HepG2 (cell line): Measurements from ENCODE around the gene BCL2A1. TPM values are rescaled to one million over a fixed set of nuclear protein-coding genes. Genes with fewer than 3 reads are reported as not detected.

Experiments
- ARID3A ChIP-seq: IDR thresholded peaks from 2 replicates; pipeline ENCODE4 v1.6.1; 2012; ENCODE audit warnings: low read depth, low read length, improper control_type of control experiment
- CBX5 ChIP-seq: sonication (generic); formaldehyde crosslinking; IDR thresholded peaks from 2 replicates; pipeline ENCODE4 v1.4.0; 2020; ENCODE audit warnings: missing genetic modification reagents, borderline replicate concordance
- CHD4 ChIP-seq: fragments of 200-600 bp; sonication (generic); IDR thresholded peaks from 2 replicates; pipeline ENCODE4 v1.7.0; 2017; ENCODE audit warnings: mild to moderate bottlenecking, low read length, borderline replicate concordance
- DMAP1 ChIP-seq: IDR thresholded peaks from 2 replicates; pipeline ENCODE4 v1.6.1; 2016
- FIP1L1 ChIP-seq: fragments of 200-400 bp; formaldehyde crosslinking; IDR thresholded peaks from 2 replicates; pipeline ENCODE4 v1.6.1; 2018; ENCODE audit warnings: low read depth, mild to moderate bottlenecking, low read length, moderate library complexity, borderline replicate concordance; ENCODE audit not compliant: insufficient read depth
- FOSL1 ChIP-seq: sonication (generic); formaldehyde crosslinking; IDR thresholded peaks from 2 replicates; pipeline ENCODE4 v1.9.0; 2021; ENCODE audit warnings: missing genetic modification reagents, borderline replicate concordance
- HNRNPK ChIP-seq: fragments of 200-400 bp; formaldehyde crosslinking; IDR thresholded peaks from 2 replicates; pipeline ENCODE4 v1.6.1; 2018; ENCODE audit warnings: low read length, low read depth, moderate library complexity, mild to moderate bottlenecking; ENCODE audit not compliant: poor library complexity, severe bottlenecking
- MED13 ChIP-seq: sonication (generic); formaldehyde crosslinking; IDR thresholded peaks from 2 replicates; pipeline ENCODE4 v1.5.0; 2020; ENCODE audit warnings: missing genetic modification reagents
- MLXIP ChIP-seq: sonication (generic); formaldehyde crosslinking; IDR thresholded peaks from 2 replicates; pipeline ENCODE4 v1.9.0; 2021; ENCODE audit warnings: missing genetic modification reagents, borderline replicate concordance
- NCOA5 ChIP-seq: sonication (generic); formaldehyde crosslinking; IDR thresholded peaks from 2 replicates; pipeline ENCODE4 v1.4.0; 2020; ENCODE audit warnings: missing genetic modification reagents
- NFATC3 ChIP-seq: sonication (generic); formaldehyde crosslinking; IDR thresholded peaks from 2 replicates; pipeline ENCODE4 v1.5.1; 2020; ENCODE audit warnings: mild to moderate bottlenecking, missing genetic modification reagents
- PHF20 ChIP-seq: sonication (generic); formaldehyde crosslinking; IDR thresholded peaks from 2 replicates; pipeline ENCODE4 v1.5.0; 2020; ENCODE audit warnings: mild to moderate bottlenecking, missing genetic modification reagents
- RORA ChIP-seq: sonication (generic); formaldehyde crosslinking; IDR thresholded peaks from 2 replicates; pipeline ENCODE4 v1.5.0; 2020; ENCODE audit warnings: mild to moderate bottlenecking, missing genetic modification reagents, moderate library complexity
- SMAD1 ChIP-seq: sonication (generic); formaldehyde crosslinking; IDR thresholded peaks from 2 replicates; pipeline ENCODE4 v1.4.0; 2020; ENCODE audit warnings: missing genetic modification reagents, low read depth, mild to moderate bottlenecking, borderline replicate concordance
- SNRNP70 ChIP-seq: fragments of 200-400 bp; formaldehyde crosslinking; IDR thresholded peaks from 2 replicates; pipeline ENCODE4 v1.6.1; 2017; ENCODE audit warnings: mild to moderate bottlenecking, low read depth, low read length, moderate library complexity
- ZC3H13 ChIP-seq: sonication (generic); formaldehyde crosslinking; IDR thresholded peaks from 2 replicates; pipeline ENCODE4 v1.8.1; 2023; ENCODE audit warnings: mild to moderate bottlenecking, missing genetic modification reagents, moderate library complexity
- ZFP36 ChIP-seq: fragments of 150-350 bp; IDR thresholded peaks from 2 replicates; pipeline ENCODE4 v1.6.1; 2018; ENCODE audit warnings: borderline replicate concordance, low read length, low read depth; ENCODE audit not compliant: partially characterized antibody
- ZFP90 ChIP-seq: sonication (generic); formaldehyde crosslinking; IDR thresholded peaks from 2 replicates; pipeline ENCODE4 v1.8.0; 2022; ENCODE audit warnings: missing genetic modification reagents, mild to moderate bottlenecking, inconsistent platforms, borderline replicate concordance
- ZFX ChIP-seq: sonication (generic); formaldehyde crosslinking; IDR thresholded peaks from 2 replicates; pipeline ENCODE4 v1.4.0; 2020; ENCODE audit warnings: mild to moderate bottlenecking, low read depth, missing genetic modification reagents, moderate library complexity
- ZNF552 ChIP-seq: sonication (generic); formaldehyde crosslinking; IDR thresholded peaks from 2 replicates; pipeline ENCODE4 v1.9.0; 2022; ENCODE audit warnings: missing genetic modification reagents, mild to moderate bottlenecking, borderline replicate concordance
- ZNF576 ChIP-seq: sonication (generic); formaldehyde crosslinking; IDR thresholded peaks from 2 replicates; pipeline ENCODE4 v1.4.0; 2020; ENCODE audit warnings: mild to moderate bottlenecking, missing genetic modification reagents
- ZSCAN21 ChIP-seq: sonication (generic); formaldehyde crosslinking; IDR thresholded peaks from 2 replicates; pipeline ENCODE4 v1.8.0; 2022; ENCODE audit warnings: mild to moderate bottlenecking, missing genetic modification reagents, moderate library complexity, borderline replicate concordance
- polyA plus RNA-seq, 8 experiments: library from polyadenylated mRNA; depleted of rRNA in 3 of 8; stranded (reverse) in 7 of 8; unstranded in 1 of 8; fragments of >200 nt; fragmentation: Illumina TruSeq in 4 of 8; extraction: Trizol in 4 of 8; gene quantifications; 2 replicates each; pipeline versions ENCODE4 v1.2.1 to v1.2.3, GENCODE V29; 2011 to 2016; ENCODE audit warnings: low read depth in 4 of 8, missing spikeins in 1 of 8, mixed read lengths in 1 of 8; ENCODE audit not compliant: insufficient read depth in 1 of 8
- total RNA-seq, 5 experiments: library from RNA; depleted of rRNA; stranded (reverse); fragments of >200 nt; fragmentation: Illumina TruSeq; extraction: Trizol; gene quantifications; 2 replicates each; pipeline ENCODE4 v1.2.3, GENCODE V29; 2016; ENCODE audit warnings: low read depth in 1 of 5
- TF ChIP-seq, protein P1 (sequence below): sonication (generic); formaldehyde crosslinking; IDR thresholded peaks from 2 replicates; pipeline ENCODE4 v1.4.0; 2020; ENCODE audit warnings: missing genetic modification reagents, mild to moderate bottlenecking, borderline replicate concordance
- TF ChIP-seq, protein P2 (sequence below): sonication (generic); formaldehyde crosslinking; IDR thresholded peaks from 2 replicates; pipeline ENCODE4 v1.5.0; 2020; ENCODE audit warnings: mild to moderate bottlenecking, low read depth, missing genetic modification reagents, borderline replicate concordance

Gene BCL2A1
- total and polyA plus RNA-seq, 2 of the 13 experiments (the other 11 are each of a cell fraction or from before 2014, with no cell fraction given), result 0.08 to 0.31 TPM

GRCh38 chr15:79923079-79923514, 47.9 kb downstream of the BCL2A1 start (continued):
- peak; percentile 18; the same call in 1 of the 2 replicates for TF ChIP-seq ZC3H13 (CRISPR knock-in tag)
- no peak for TF ChIP-seq ZFP36
- TF ChIP-seq RORA, result no peak
- TF ChIP-seq SMAD1, result 0 out of 2 replicates have a peak, but pooled peaks have one; percentile 19
- TF ChIP-seq ZFX (CRISPR knock-in tag), result peak; percentile 19; the same call in 1 of the 2 replicates
- no peak for TF ChIP-seq SNRNP70
- TF ChIP-seq FIP1L1, result no peak
- 0 out of 2 replicates have a peak, but pooled peaks have one; percentile 13 for TF ChIP-seq ZNF552
- 0 out of 2 replicates have a peak, but pooled peaks have one; percentile 26 for TF ChIP-seq FOSL1 (CRISPR knock-in tag)
- TF ChIP-seq CHD4, result no peak
- TF ChIP-seq, protein P1, sequence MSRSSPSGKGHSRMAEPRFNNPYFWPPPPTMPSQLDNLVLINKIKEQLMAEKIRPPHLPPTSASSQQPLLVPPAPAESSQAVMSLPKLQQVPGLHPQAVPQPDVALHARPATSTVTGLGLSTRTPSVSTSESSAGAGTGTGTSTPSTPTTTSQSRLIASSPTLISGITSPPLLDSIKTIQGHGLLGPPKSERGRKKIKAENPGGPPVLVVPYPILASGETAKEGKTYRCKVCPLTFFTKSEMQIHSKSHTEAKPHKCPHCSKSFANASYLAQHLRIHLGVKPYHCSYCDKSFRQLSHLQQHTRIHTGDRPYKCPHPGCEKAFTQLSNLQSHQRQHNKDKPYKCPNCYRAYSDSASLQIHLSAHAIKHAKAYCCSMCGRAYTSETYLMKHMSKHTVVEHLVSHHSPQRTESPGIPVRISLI (CRISPR knock-in tag), result no peak
- no peak for TF ChIP-seq ZFP90 (CRISPR knock-in tag)
- peak; percentile 56 for TF ChIP-seq HNRNPK
- no peak for TF ChIP-seq CBX5
- TF ChIP-seq MLXIP, result no peak
- TF ChIP-seq ZNF576 (CRISPR knock-in tag), result no peak
- no peak for TF ChIP-seq NCOA5 (CRISPR knock-in tag)
- TF ChIP-seq MED13 (CRISPR knock-in tag), result no peak
- no peak; the same call in 1 of the 2 replicates for TF ChIP-seq DMAP1 (CRISPR knock-in tag)
- TF ChIP-seq, protein P2, sequence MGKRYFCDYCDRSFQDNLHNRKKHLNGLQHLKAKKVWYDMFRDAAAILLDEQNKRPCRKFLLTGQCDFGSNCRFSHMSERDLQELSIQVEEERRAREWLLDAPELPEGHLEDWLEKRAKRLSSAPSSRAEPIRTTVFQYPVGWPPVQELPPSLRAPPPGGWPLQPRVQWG (CRISPR knock-in tag), result no peak
- TF ChIP-seq ARID3A, result no peak
- 0 out of 2 replicates have a peak, but pooled peaks have one; percentile 6 for TF ChIP-seq ZSCAN21 (CRISPR knock-in tag)
- no peak for TF ChIP-seq PHF20 (CRISPR knock-in tag)
- TF ChIP-seq NFATC3 (CRISPR knock-in tag), result no peak
